HG02610 (cell line): ENCODE results near the gene ZNF8.
"Not testable (repeated sequence)": the region's sequence is repeated elsewhere in the genome, so short reads cannot be mapped to it uniquely, and the experiment has no call there.

Experiments used
- ATAC-seq: cut with Tn5 transposase; IDR thresholded peaks from one replicate; pipeline ENCODE4 v1.9.1; 2021; ENCODE audit warnings: mild to moderate bottlenecking, moderate library complexity; ENCODE audit not compliant: unreplicated experiment

Gene ZNF8

DNA sequence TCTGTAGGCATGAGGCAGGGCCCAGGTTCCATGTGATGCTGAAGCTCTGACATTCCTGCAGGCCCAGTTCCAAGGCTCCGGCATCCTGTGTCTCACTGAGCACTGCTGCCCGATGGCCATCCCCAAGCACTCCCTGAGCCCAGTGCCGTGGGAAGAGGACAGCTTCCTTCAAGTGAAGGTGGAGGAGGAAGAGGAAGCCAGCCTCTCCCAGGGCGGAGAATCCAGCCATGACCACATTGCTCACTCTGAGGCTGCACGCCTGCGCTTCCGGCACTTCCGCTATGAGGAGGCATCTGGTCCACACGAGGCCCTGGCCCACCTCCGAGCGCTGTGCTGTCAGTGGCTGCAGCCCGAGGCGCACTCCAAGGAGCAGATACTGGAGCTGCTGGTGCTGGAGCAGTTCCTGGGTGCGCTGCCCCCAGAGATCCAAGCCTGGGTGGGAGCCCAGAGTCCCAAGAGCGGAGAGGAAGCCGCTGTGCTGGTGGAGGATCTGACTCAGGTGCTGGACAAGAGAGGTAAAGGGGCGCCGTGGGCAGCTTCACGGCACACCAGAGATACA is 56.0 kb downstream of the ZNF8 start:
- ATAC-seq, result no peak

DNA sequence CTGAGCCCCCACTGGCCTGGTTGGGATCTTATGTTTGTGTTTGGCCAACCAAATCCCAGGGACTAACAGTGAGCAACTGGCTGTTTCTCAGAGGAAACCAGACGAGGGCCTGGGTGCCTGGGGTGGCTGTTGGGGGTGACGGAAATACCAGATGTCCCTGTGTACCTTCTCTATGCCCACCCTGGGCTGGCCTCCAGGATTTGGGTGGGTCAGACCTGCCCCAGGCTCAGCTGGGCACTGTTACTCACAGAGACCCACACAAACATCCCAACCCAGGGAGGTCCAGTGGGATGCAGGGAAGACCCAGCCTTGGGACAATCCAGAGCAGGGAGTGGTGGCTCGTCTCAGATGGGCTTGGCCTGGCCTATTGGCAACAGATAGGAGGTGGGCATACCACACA is 56.9 kb downstream of the ZNF8 start:
- ATAC-seq, result no peak

DNA sequence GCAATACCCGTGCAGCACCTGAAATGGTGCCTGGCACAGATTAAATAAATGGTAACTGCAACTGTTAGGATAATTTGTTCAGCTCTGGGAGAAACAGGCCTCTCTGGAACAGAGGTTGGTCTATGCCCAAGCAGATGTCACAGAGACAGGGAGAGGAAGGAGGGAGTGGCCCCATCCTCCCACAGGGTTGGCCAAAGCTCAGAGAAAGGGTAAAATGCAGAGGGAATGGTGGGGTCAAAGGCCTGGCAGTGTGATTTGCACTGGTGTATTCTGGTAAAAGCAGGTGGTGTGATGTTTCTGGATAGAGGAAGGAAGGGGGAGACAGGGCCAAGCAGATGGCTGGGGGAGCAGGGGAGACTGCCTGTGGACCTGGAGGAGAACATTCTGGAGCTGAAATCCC is 57.5 kb downstream of the ZNF8 start:
- no peak for ATAC-seq

DNA sequence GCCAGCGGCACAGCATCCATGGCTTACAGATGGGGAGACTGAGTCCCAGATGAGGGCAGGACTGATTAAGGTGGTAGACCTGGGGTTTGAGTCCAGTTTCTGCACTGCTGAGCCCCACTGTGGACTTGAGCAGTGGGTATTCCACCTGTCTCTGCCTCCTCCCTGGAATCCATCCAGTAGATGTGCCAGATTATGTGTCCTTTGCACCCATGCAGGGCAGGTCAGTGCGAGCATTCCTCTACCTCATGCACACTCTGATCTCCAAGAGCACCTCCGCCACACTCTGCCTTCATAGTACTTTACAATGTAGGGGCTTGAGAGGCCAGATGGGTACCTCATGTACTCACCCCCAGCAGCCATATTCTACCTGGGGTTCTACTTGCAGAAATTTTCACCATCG is 58.1 kb downstream of the ZNF8 start:
- no peak for ATAC-seq

DNA sequence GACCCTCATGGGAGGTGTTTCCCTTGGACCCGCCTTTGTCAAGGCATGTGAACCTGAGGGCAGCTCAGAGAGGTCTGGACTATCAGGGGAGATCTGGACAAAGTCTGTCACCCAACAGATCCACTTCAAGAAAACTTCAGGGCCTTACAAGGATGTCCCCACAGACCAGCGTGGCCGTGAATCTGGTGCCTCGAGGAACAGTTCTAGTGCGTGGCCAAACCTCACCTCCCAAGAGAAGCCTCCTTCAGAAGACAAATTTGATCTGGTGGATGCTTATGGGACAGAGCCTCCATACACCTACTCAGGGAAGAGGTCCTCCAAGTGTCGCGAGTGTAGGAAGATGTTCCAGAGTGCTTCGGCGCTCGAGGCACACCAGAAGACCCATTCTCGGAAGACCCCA is 59.6 kb downstream of the ZNF8 start:
- no peak for ATAC-seq

DNA sequence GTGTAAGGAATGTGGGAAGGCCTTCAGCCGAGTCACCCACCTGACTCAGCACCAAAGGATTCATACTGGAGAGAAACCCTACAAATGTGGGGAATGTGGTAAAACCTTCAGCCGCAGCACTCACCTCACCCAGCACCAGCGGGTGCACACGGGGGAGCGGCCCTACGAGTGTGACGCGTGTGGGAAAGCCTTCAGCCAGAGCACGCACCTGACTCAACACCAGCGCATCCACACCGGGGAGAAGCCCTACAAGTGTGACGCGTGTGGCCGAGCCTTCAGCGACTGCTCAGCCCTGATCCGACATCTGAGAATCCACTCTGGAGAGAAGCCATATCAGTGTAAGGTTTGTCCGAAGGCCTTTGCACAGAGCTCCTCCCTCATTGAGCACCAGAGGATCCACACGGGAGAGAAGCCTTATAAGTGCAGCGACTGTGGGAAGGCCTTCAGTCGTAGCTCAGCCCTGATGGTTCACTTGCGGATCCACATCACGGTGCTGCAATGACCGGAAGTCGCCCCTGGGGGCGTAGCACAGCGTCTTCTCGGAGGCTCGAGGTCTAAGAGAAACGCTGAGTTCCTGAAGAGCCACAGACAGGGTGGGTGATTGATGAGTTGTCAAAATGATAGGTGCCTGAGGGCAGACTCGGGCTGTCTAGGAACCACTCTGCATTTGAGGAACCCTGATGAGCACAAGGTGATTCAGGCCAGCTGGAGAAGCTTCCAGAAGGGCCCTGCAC is 60.2 kb downstream of the ZNF8 start:
- ATAC-seq, result no peak

DNA sequence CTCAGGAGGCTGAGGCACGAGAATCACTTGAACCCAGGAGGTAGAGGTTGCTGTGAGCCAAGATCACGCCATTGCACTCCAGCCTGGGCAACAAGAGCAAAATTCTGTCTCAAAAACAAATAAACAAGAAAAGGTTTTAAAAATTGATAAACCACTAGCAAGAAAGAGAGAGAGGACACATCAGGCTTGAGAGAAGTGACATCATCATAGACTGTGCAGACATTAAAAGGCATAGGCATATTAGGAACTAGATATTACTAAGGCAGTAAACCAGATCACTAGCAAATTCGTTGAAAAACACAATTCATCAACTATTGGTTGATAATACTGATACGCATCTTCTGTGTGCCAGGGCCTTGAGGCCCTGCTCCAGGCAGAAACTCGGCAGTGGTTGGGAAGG is 66.8 kb downstream of the ZNF8 start:
- ATAC-seq, result no peak

DNA sequence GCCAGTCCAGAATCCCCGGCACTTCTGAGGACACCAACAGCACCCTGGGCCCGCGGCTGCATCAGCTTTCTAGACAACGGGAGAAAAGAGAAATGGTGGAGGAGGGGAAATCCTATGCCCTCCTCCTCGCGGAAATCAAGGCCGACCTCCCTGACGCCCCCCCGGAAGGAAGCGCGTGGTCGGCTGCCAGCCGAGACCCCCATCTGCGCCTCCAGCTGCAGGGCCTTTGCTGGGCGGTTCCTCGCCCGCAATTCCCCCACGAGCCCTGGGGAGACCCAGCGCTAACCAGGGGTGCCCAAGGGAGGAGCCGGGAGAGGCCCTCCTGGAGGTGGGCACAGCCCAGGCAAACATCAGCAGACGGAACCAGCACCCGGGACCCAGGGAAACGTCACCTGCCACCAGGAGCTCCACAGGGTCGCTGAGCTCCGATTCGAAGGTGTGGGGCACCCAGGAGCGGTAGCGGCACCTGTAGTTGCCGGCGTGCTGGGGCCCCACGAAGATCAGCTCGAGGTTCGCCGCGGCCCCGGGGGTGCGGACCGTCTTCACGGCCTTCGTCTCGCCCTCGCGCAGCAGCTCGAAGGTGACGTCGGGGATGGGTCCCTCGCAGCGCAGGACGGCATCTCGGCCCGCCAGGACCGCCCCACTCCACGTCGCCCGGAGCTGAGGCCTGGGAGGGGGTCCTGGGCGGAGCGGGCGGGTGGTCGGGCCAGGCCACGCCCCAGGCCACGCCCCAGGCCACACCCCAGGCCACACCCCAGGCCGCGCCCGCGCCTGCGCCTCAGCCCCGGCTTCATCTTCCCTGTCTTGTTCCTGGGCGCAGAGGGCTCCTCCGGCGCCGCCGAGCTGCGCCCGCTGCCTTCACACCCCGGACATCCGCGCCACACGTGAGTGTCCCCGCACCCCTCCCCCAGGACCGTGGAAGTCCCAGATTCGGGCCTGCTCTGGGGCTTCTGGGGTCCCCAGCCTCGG is 68.5 kb downstream of the ZNF8 start:
- peak; percentile 70 for ATAC-seq

DNA sequence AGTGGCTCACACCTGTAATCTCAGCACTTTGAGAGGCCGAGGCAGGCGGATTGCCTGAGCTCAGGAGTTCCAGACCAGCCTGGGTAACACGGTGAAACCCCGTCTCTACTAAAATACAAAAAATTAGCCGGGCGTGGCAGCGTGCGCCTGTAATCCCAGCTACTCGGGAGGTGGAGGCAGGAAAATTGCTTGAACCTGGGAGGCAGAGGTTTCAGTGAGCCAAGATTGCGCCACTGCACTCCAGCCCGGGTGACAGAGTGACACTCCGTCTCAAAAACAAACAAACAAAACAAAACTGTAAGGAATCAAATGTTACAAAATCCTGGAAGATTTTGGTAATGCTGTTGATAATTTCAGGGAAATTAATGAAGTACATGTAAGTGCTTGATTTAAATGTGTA is 69.3 kb downstream of the ZNF8 start:
- ATAC-seq, result not testable (repeated sequence)

DNA sequence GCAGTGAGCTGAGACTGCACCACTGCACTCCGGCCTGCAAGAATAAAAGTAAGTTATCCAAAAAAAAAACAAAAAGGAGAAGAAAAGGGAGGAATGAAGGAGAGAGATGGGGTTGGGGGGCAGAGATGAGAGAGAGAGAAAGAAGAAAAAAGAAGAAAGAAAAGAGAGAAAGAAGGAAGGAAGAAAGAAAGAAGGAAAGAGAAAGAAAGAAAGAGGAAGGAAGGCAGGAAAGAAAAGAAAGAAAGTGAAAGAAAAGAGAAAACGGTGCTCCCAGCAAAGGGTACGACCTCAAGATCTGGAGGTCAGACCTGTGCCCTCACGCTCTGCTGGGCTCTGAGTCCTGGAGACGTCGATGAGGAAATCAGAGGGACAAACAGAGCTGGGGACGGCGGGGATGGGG is 70.8 kb downstream of the ZNF8 start:
- no peak for ATAC-seq

DNA sequence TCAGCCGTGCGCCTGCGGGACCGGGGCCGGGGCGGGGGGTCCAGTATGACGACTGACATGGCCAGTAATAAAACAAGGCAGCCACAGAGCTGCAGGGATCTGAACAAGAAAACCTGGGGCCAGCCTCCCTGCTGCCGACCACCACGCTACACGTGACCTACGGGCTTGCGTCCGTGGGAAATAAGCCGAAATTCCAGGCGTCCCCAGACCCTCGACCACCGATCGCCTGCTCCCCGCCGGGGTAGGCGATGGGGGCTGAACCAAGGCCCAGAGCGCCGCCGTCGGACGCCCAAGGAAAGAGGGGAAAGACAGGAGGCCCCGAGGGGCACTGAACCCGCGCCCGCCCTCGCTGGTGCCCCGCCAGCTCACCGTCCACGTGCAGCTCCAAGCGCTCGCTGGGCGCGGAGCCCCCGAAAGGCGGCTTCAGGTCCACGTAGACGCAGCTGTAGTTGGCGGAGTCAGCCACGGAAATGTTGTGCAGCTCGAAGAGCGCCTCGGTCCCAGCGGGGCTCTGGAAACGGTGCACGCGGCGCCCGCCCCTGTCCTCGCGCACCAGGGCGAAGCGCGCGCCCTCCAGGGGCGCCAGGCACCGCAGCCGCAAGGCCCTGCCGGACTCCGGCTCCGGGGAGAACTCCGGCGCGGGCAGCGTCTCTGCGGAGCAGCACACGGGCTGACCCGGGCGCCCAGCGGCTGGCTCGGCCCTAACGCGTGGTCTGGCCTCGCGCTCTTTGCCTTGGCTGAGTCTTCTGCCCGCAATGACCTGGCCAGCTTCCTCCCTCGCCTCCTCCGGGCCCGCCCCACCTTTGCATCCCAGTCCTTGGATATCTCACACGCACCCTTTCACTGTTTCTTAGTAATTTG is 71.5 kb downstream of the ZNF8 start:
- no peak for ATAC-seq

DNA sequence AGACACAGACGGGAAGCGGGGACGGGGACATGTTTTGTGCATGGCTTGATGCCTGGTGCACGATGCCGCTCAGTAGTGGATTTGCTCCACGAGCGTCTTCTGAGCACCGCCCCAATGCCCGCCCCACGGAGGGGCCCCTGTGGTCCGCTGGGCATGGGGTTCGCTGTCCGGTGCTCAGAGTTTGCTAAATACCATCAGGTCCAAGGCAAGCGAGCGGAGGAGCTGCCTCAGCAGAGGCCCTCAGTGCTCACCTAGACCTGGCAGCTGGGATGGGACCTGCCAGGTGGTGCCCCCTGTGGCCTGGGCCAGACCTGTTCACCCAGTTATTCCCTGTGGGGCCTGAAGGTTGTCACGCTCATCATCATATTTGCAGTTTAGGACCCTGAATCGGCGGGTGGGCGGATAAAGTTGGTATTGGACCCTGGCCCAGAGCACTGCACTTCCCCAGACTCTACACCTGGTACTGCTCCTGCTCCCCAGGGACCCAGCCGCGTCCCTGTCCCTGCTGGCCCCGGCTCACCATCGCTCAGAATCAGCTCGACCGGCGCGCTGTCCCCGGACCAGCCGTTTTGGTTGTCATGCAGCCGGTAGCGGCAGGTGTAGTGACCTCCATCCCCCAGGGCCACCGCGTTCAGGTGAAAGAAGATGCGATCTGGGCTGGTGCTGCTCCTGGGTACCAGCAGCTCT is 72.3 kb downstream of the ZNF8 start:
- ATAC-seq, result no peak

DNA sequence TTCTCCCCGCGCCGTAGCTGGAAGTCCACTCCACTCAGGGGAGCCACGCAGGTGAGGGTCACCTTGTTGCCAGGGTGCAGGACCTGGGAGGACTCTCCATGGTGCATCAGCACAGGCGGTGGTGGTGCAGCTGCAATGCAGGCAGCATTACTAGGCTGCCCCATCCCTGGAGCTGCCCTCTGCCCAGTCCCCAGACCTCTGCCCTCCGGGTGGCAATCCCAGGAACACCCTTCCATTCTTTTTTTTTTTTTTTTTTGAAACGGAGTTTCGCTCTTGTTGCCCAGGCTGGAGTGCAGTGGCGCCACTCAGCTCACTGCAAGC is 72.8 kb downstream of the ZNF8 start:
- no peak for ATAC-seq

DNA sequence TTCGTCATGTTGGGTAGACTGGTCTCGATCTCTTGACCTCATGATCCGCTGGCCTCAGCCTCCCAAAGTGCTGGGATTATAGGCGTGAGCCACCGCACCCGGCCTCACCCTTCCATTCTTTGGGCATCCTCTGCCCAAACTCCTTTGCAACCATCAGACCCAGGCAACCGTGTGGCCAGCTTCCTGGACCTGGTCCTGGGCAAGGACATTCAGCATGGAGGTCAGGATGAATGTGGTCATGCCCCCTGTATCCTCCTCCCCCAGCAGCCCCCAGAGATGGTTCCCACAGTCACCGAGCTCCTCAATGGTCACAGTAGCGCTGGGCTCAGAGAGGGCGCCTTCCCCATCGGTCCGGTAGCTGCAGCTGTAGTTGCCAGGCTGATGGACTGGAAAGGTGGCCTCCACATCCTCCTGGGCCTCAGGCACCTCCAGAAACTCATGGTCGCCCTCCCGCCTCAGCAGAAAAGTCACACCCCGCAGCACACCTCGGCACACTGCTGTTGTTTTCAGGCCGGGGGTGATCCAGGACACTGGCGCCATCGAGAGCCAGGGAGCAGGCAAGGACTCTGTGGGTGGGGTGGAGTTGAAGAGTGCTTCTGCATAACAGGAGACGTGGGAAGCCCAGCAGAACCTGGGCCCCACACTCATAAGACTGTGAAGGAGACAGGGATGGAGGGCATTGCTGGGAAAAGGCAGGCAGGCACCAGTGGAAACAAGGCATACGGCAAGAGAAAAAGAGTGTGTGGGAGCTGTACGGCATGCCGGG is 73.4 kb downstream of the ZNF8 start:
- ATAC-seq, result no peak
